ENCODE measurements around the gene CTSD. TPM values are rescaled to one million over a fixed set of nuclear protein-coding genes. Genes with fewer than 3 reads are reported as not detected.

CTSD gene
- total and polyA plus RNA-seq, 8 donors = 231 to 596 (median 310) TPM

GRCh38 chr11:1779034-1779805 is 15.5 kb upstream of the CTSD start:
- peak in 1 of 6 donors; percentile 42 for DNase-seq
- no peak for ATAC-seq
- H3K36me3 ChIP-seq = no peaks in the 10 kb centered on the region
- H3K27me3 ChIP-seq = no peaks in the 10 kb centered on the region
- TF ChIP-seq CTCF (IDR thresholded peaks at IDR 0.05) = no peak
- intact Hi-C loops (cut with DNase I) = no loop called here
- no peak overlapping the region for H3K4me3 ChIP-seq
- H3K9me3 ChIP-seq = no peaks in the 10 kb centered on the region
- H3K27ac ChIP-seq = no peak overlapping the region
- 75 to 78% methylated on average over 17 of the region's 17 CpGs for WGBS, 2 donors
- FAIRE-seq = no peak
- H3K4me1 ChIP-seq = no peaks in the 10 kb centered on the region

- ATAC-seq (peak in 1 of 4 donors; percentile 15), FAIRE-seq (no peak), DNase-seq (peak in 2 of 6 donors; percentile 15 to 45)
- Histone ChIP-seq H3K27me3 (no peaks in the 10 kb centered on the region), H3K27ac (no peak overlapping the region), H3K4me3 (no peak overlapping the region), H3K9me3 (no peaks in the 10 kb centered on the region), H3K4me1 (no peaks in the 10 kb centered on the region), H3K36me3 (no peaks in the 10 kb centered on the region)
- WGBS, 2 donors = 69 to 73% methylated on average over 14 of the region's 14 CpGs
- TF ChIP-seq CTCF (IDR thresholded peaks at IDR 0.05) = no peak
- intact Hi-C loops (cut with DNase I) = no loop called here
These were observed 14.6 kb upstream of the CTSD start for GRCh38 chr11:1778141-1778911.

GRCh38 chr11:1777737-1778136 is 14.0 kb upstream of the CTSD start:
- ATAC-seq (peak in 2 of 4 donors; percentile 9 to 20), DNase-seq (peak in 1 of 6 donors; percentile 25), FAIRE-seq (no peak)
- H3K9me3 ChIP-seq = no peaks in the 10 kb centered on the region
- intact Hi-C loops (cut with DNase I) = no loop called here
- no peaks in the 10 kb centered on the region for H3K4me1 ChIP-seq
- WGBS, 2 donors = 82 to 87% methylated on average over 2 of the region's 2 CpGs
- no peak for TF ChIP-seq CTCF (IDR thresholded peaks at IDR 0.05)
- H3K4me3 ChIP-seq = no peak overlapping the region
- no peak overlapping the region for H3K27ac ChIP-seq
- H3K27me3 ChIP-seq = no peaks in the 10 kb centered on the region
- no peaks in the 10 kb centered on the region for H3K36me3 ChIP-seq

- Histone ChIP-seq H3K36me3 (no peaks in the 10 kb centered on the region), H3K27ac (no peak overlapping the region), H3K4me3 (no peak overlapping the region), H3K4me1 (no peaks in the 10 kb centered on the region), H3K27me3 (no peaks in the 10 kb centered on the region), H3K9me3 (no peaks in the 10 kb centered on the region)
- DNase-seq (no peak), FAIRE-seq (no peak), ATAC-seq (no peak)
- WGBS, 2 donors = 70 to 72% methylated on average over 5 of the region's 5 CpGs
- intact Hi-C loops (cut with DNase I) = no loop called here
- TF ChIP-seq CTCF (IDR thresholded peaks at IDR 0.05) = no peak
These were observed 13.4 kb upstream of the CTSD start for GRCh38 chr11:1776944-1777715.

All from pancreas (tissue), 10 donors.